Body of pancreas (tissue), 4 donors: ENCODE data around the gene ATG7. TPM values are rescaled to one million over a fixed set of nuclear protein-coding genes. Genes with fewer than 3 reads are reported as not detected.

Experiments used
- ATAC-seq: fragments of 150-250 bp; one replicate; pipeline ENCODE4 v1.9.1; 2016
- DNase-seq, 4 donors: peaks; one replicate each; pipeline ENCODE4 v3.0.0-alpha.2; 2019
- H3K27ac ChIP-seq, 4 donors: fragments of 200-600 bp; sonication (generic); 1 replicate in 3 of 4; 2 replicates in 1 of 4; pipeline versions ENCODE4 v1.5.1 to v1.6.1; 2016 to 2019; ENCODE audit warnings: mild to moderate bottlenecking in 1 of 4, mixed read lengths in 1 of 4, moderate library complexity in 1 of 4
- H3K27me3 ChIP-seq, 2 donors: fragments of 200-600 bp; sonication (generic); one replicate each; pipeline ENCODE4 v1.6.0; 2016; ENCODE audit warnings: mild to moderate bottlenecking in 1 of 2
- H3K36me3 ChIP-seq, 2 donors: fragments of 200-600 bp; sonication (generic); replicated peaks in 1 of 2; 2 replicates each; pipeline ENCODE4 v1.5.1; 2016; ENCODE audit warnings: low read depth in 2 of 2; ENCODE audit not compliant: insufficient read depth in 1 of 2
- H3K4me1 ChIP-seq: fragments of 200-600 bp; sonication (generic); one replicate; pipeline ENCODE4 v1.6.0; 2016
- H3K4me3 ChIP-seq, 2 donors: fragments of 200-600 bp; sonication (generic); 1 replicate in 1 of 2; 2 replicates in 1 of 2; pipeline ENCODE4 v1.5.1; 2016 to 2019
- H3K9me3 ChIP-seq, 3 donors: fragments of 200-600 bp; sonication (generic); 1 replicate in 2 of 3; 2 replicates in 1 of 3; pipeline ENCODE4 v1.5.1; 2016
- CTCF ChIP-seq, 7 experiments: fragments of 450-650 bp in 4 of 7; fragments of 200-600 bp in 3 of 7; sonication (generic) in 3 of 7; IDR thresholded peaks; one replicate each; pipeline ENCODE4 v1.5.1; 2016 to 2019; ENCODE audit warnings: antibody characterized with exemption in 7 of 7
- POLR2A ChIP-seq, 3 donors: fragments of 450-650 bp; IDR thresholded peaks; one replicate each; pipeline ENCODE4 v1.6.1; 2016; ENCODE audit warnings: antibody characterized with exemption in 3 of 3, mild to moderate bottlenecking in 2 of 3
- WGBS, 2 donors: methylation state at CpG; one replicate each; pipeline ENCODE4 v1.1.5; 2017; 5-methylcytosine and 5-hydroxymethylcytosine counted together
- intact Hi-C: fragments of 100-400 bp; cut with DNase I; formaldehyde crosslinking; loops from one replicate; pipeline ENCODE4 v1.15.1; 2023
- total RNA-seq, 2 donors: library from RNA; depleted of rRNA; stranded (reverse); fragments of >200 nt; gene quantifications; one replicate each; pipeline ENCODE4 v1.1.0, GENCODE V29; 2016

The ATG7 gene
- total RNA-seq, 2 donors from 2014 or later = 40.5 to 43.6 TPM

GRCh38 chr3:11567516-11568467, 295.6 kb downstream of the ATG7 start:
- WGBS, 2 donors = 88 to 89% methylated on average over 22 to 27 of the region's 27 CpGs
- peaks cover 0 to 8% of the 10 kb centered on the region in 2 donors for H3K36me3 ChIP-seq
- peak overlapping the region; percentile 1 to 70 (median 60) for H3K27ac ChIP-seq
- H3K9me3 ChIP-seq = no peaks in the 10 kb centered on the region
- H3K27me3 ChIP-seq = no peaks in the 10 kb centered on the region
- TF ChIP-seq POLR2A (IDR thresholded peaks at IDR 0.05) = no peak
- no peak for TF ChIP-seq CTCF (IDR thresholded peaks at IDR 0.05)
- intact Hi-C loops = no loop called here
- no peak overlapping the region for H3K4me3 ChIP-seq
- no peaks in the 10 kb centered on the region for H3K4me1 ChIP-seq
- DNase-seq (no peak), ATAC-seq (peak; percentile 18)

GRCh38 chr3:11568503-11569155, 296.4 kb downstream of the ATG7 start:
- peak; percentile 47 for ATAC-seq
- Histone ChIP-seq H3K4me1 (no peaks in the 10 kb centered on the region), H3K4me3 (no peak overlapping the region), H3K9me3 (no peaks in the 10 kb centered on the region), H3K36me3 (peaks cover 0 to 3% of the 10 kb centered on the region in 2 donors), H3K27ac (peak overlapping the region; percentile 1 to 70 (median 60)), H3K27me3 (no peaks in the 10 kb centered on the region)
- peak in 2 of 4 donors; percentile 37 to 39 for DNase-seq
- intact Hi-C loops = no loop called here
- WGBS, 2 donors = 82 to 86% methylated on average over 14 to 29 of the region's 29 CpGs
- TF ChIP-seq CTCF (IDR thresholded peaks at IDR 0.05) (no peak), POLR2A (IDR thresholded peaks at IDR 0.05) (no peak)

GRCh38 chr3:11569156-11569741, 297.1 kb downstream of the ATG7 start:
- H3K27ac ChIP-seq = peak overlapping the region in 2 of 4 donors; percentile 29 to 59
- DNase-seq (no peak), ATAC-seq (no peak)
- no peaks in the 10 kb centered on the region for H3K4me1 ChIP-seq
- no peaks in the 10 kb centered on the region for H3K9me3 ChIP-seq
- no peaks in the 10 kb centered on the region for H3K27me3 ChIP-seq
- peaks cover 0 to 2% of the 10 kb centered on the region in 2 donors for H3K36me3 ChIP-seq
- no peak overlapping the region for H3K4me3 ChIP-seq
- intact Hi-C loops = no loop called here
- TF ChIP-seq CTCF (IDR thresholded peaks at IDR 0.05) = no peak
- no peak for TF ChIP-seq POLR2A (IDR thresholded peaks at IDR 0.05)
- 87 to 91% methylated on average over 11 of the region's 13 CpGs for WGBS, 2 donors

- ATAC-seq (no peak), DNase-seq (no peak)
- H3K4me1 ChIP-seq = no peaks in the 10 kb centered on the region
- WGBS, 2 donors = 65 to 72% methylated on average over 12 to 13 of the region's 13 CpGs
- no peaks in the 10 kb centered on the region for H3K27me3 ChIP-seq
- intact Hi-C loops = no loop called here
- H3K27ac ChIP-seq = peak overlapping the region in 2 of 4 donors; percentile 0 to 17
- H3K36me3 ChIP-seq = peaks cover 0 to 2% of the 10 kb centered on the region in 2 donors
- H3K4me3 ChIP-seq = no peak overlapping the region
- H3K9me3 ChIP-seq = no peaks in the 10 kb centered on the region
- TF ChIP-seq CTCF (IDR thresholded peaks at IDR 0.05) (no peak), POLR2A (IDR thresholded peaks at IDR 0.05) (no peak)
Measured at GRCh38 chr3:11570251-11570650, 298.1 kb downstream of the ATG7 start.
